Measurements from ENCODE around the gene APBA2.
"Not testable (repeated sequence)": the region's sequence is repeated elsewhere in the genome, so short reads cannot be mapped to it uniquely, and the experiment has no call there.

The APBA2 gene

GRCh38 chr15:29167122-29167521, 281.3 kb downstream of the APBA2 start:
- DNase-seq (ENCODE audit: low spot score) = not testable (repeated sequence)

All from ecto neural progenitor cell (in vitro differentiated cells).